ENCODE data around the gene NDUFS8. TPM values are rescaled to one million over a fixed set of nuclear protein-coding genes. Genes with fewer than 3 reads are reported as not detected.

NDUFS8 gene
- total and polyA plus RNA-seq, 2 of the 13 experiments (the other 11 are each of a cell fraction or from before 2014, with no cell fraction given) = 96.7 to 158 TPM

DNA sequence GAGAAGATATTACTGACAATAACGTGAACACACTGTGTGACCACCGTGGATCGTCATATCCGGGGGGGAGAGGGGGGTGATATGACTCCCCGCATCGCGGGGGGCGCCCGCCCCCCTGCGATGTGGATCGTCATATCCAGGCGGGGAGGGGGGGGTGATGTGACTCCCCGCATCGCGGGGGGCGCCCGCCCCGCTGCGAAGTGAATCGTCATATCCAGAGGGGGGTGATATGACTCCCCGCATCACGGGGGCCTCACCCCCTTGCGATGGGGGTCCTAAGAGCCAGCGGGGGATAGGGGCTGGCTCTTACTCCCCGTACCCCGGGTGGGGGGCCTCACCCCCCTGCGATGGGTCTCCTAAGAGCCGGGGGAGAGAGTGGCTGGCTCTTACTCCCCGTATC lies 46.5 kb upstream of the NDUFS8 start:
- no TSS peak for BruUV-seq (replicated peaks)
- no peaks in the 10 kb centered on the region for H3K27me3 ChIP-seq (ENCODE audit: control insufficient read depth in 1 of 2, insufficient read depth in 2 of 2, low read length in 2 of 2)
- intact Hi-C loops (cut with micrococcal nuclease; ENCODE audit: unreplicated experiment) = no loop called here
- FAIRE-seq (no peak), DNase-seq (ENCODE audit: low spot score) (no peak), ATAC-seq (no peak)
- POLR2A ChIA-PET = no interaction called here
- no peak overlapping the region for H3K27ac ChIP-seq (ENCODE audit: extremely low read length, insufficient read depth, low read length)
- H2AFZ ChIP-seq (ENCODE audit: low read length) = no peak overlapping the region
- 49% methylated on average over 24 of the region's 29 CpGs for WGBS (ENCODE audit: low lambda C conversion rate)
- no peaks in the 10 kb centered on the region for H3K4me1 ChIP-seq (ENCODE audit: insufficient read depth, low read length)
- H3K9me3 ChIP-seq (ENCODE audit: low read length) = no peaks in the 10 kb centered on the region
- no peak overlapping the region for H3K9ac ChIP-seq (ENCODE audit: insufficient read depth, low read depth, low read length)
- in situ Hi-C loops (cut with HindIII; ENCODE audit: extremely low pct_ligation_motif_present, low pct_unique_long_range_greater_than_20kb) = no loop called here
- no peaks in the 10 kb centered on the region for H4K20me1 ChIP-seq (ENCODE audit: insufficient read depth, low read length)
- no peaks in the 10 kb centered on the region for H3K36me3 ChIP-seq (replicated peaks in 1 of 2; ENCODE audit: control insufficient read depth in 1 of 2, insufficient read depth in 2 of 2, low read length in 2 of 2)
- H3K79me2 ChIP-seq (ENCODE audit: insufficient read depth, low read length) = no peaks in the 10 kb centered on the region
- no peak overlapping the region for H3K4me2 ChIP-seq (ENCODE audit: low read depth, low read length)
- H3K4me3 ChIP-seq (replicated peaks in 1 of 3; ENCODE audit: insufficient read depth in 1 of 3, low read depth in 2 of 3, low read length in 3 of 3) = no peak overlapping the region
- CTCF ChIA-PET (ENCODE audit: low intra/inter-chr PET ratio, low total read pairs) = no interaction called here
- TF ChIP-seq ZSCAN21 (CRISPR knock-in tag; IDR thresholded peaks at IDR 0.05; ENCODE audit: borderline replicate concordance) (no peak), ZSCAN9 (CRISPR knock-in tag; IDR thresholded peaks at IDR 0.05; ENCODE audit: borderline replicate concordance) (no peak), ZNF12 (CRISPR knock-in tag; IDR thresholded peaks at IDR 0.05) (no peak), NR1H2 (CRISPR knock-in tag; IDR thresholded peaks at IDR 0.05; ENCODE audit: borderline replicate concordance, low read depth) (no peak), PAF1 (CRISPR knock-in tag; IDR thresholded peaks at IDR 0.05) (no peak), TARDBP (CRISPR knock-in tag; IDR thresholded peaks at IDR 0.05) (no peak), SAFB2 (CRISPR knock-in tag; IDR thresholded peaks at IDR 0.05; ENCODE audit: borderline replicate concordance, low read depth) (no peak), SRSF9 (IDR thresholded peaks at IDR 0.05; ENCODE audit: borderline replicate concordance, insufficient read depth, low read depth, low read length, poor library complexity, severe bottlenecking) (no peak), MAFG (CRISPR knock-in tag; IDR thresholded peaks at IDR 0.05) (no peak), HOXD1 (CRISPR knock-in tag; IDR thresholded peaks at IDR 0.05) (no peak), FOXA1 (IDR thresholded peaks at IDR 0.05) (no peak), FOXA1 (CRISPR knock-in tag; IDR thresholded peaks at IDR 0.05) (no peak), ZNF562 (CRISPR knock-in tag; IDR thresholded peaks at IDR 0.05; ENCODE audit: borderline replicate concordance) (no peak)
- TF ChIP-seq, protein P1, sequence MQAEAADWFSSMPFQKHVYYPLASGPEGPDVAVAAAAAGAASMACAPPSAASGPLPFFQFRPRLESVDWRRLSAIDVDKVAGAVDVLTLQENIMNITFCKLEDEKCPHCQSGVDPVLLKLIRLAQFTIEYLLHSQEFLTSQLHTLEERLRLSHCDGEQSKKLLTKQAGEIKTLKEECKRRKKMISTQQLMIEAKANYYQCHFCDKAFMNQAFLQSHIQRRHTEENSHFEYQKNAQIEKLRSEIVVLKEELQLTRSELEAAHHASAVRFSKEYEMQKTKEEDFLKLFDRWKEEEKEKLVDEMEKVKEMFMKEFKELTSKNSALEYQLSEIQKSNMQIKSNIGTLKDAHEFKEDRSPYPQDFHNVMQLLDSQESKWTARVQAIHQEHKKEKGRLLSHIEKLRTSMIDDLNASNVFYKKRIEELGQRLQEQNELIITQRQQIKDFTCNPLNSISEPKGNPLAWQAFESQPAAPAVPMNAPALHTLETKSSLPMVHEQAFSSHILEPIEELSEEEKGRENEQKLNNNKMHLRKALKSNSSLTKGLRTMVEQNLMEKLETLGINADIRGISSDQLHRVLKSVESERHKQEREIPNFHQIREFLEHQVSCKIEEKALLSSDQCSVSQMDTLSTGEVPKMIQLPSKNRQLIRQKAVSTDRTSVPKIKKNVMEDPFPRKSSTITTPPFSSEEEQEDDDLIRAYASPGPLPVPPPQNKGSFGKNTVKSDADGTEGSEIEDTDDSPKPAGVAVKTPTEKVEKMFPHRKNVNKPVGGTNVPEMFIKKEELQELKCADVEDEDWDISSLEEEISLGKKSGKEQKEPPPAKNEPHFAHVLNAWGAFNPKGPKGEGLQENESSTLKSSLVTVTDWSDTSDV (CRISPR knock-in tag; IDR thresholded peaks at IDR 0.05) = no peak
- TF ChIP-seq, protein P2, sequence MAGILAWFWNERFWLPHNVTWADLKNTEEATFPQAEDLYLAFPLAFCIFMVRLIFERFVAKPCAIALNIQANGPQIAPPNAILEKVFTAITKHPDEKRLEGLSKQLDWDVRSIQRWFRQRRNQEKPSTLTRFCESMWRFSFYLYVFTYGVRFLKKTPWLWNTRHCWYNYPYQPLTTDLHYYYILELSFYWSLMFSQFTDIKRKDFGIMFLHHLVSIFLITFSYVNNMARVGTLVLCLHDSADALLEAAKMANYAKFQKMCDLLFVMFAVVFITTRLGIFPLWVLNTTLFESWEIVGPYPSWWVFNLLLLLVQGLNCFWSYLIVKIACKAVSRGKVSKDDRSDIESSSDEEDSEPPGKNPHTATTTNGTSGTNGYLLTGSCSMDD (CRISPR knock-in tag; IDR thresholded peaks at IDR 0.05) = no peak
- TF ChIP-seq, protein P3, sequence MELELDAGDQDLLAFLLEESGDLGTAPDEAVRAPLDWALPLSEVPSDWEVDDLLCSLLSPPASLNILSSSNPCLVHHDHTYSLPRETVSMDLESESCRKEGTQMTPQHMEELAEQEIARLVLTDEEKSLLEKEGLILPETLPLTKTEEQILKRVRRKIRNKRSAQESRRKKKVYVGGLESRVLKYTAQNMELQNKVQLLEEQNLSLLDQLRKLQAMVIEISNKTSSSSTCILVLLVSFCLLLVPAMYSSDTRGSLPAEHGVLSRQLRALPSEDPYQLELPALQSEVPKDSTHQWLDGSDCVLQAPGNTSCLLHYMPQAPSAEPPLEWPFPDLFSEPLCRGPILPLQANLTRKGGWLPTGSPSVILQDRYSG (CRISPR knock-in tag; IDR thresholded peaks at IDR 0.05) = no peak
- TF ChIP-seq, protein P4, sequence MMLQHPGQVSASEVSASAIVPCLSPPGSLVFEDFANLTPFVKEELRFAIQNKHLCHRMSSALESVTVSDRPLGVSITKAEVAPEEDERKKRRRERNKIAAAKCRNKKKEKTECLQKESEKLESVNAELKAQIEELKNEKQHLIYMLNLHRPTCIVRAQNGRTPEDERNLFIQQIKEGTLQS (CRISPR knock-in tag; IDR thresholded peaks at IDR 0.05) = no peak
- TF ChIP-seq, protein P5, sequence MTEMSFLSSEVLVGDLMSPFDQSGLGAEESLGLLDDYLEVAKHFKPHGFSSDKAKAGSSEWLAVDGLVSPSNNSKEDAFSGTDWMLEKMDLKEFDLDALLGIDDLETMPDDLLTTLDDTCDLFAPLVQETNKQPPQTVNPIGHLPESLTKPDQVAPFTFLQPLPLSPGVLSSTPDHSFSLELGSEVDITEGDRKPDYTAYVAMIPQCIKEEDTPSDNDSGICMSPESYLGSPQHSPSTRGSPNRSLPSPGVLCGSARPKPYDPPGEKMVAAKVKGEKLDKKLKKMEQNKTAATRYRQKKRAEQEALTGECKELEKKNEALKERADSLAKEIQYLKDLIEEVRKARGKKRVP (CRISPR knock-in tag; IDR thresholded peaks at IDR 0.05) = no peak
